22Rv1 (cell line): Measurements from ENCODE around the gene DNAJA1.
"Not testable (repeated sequence)": the region's sequence is repeated elsewhere in the genome, so short reads cannot be mapped to it uniquely, and the experiment has no call there.

Experiments
- CTCF ChIP-seq: fragments of 450-650 bp; IDR thresholded peaks from 2 replicates; pipeline ENCODE4 v1.5.1; 2017; ENCODE audit warnings: mild to moderate bottlenecking
- ZFX ChIP-seq: fragments of 450-650 bp; IDR thresholded peaks from 2 replicates; pipeline ENCODE4 v1.6.1; 2017; ENCODE audit warnings: antibody characterized with exemption, borderline replicate concordance

GRCh38 chr9:33000682-33001055, 24.4 kb upstream of the DNAJA1 start:
- TF ChIP-seq ZFX, CTCF: not testable (repeated sequence)
